ENCODE results near the gene TP53INP2.
"Not testable (repeated sequence)": the region's sequence is repeated elsewhere in the genome, so short reads cannot be mapped to it uniquely, and the experiment has no call there.

The TP53INP2 gene

GRCh38 chr20:34705397-34706301 lies 1.5 kb downstream of the TP53INP2 start:
- no peak for DNase-seq (ENCODE audit: low read depth)

GRCh38 chr20:34706302-34706875 lies 2.2 kb downstream of the TP53INP2 start:
- no peak for DNase-seq (ENCODE audit: low read depth)

GRCh38 chr20:34706912-34707784 lies 3.0 kb downstream of the TP53INP2 start:
- no peak for DNase-seq (ENCODE audit: low read depth)

DNA sequence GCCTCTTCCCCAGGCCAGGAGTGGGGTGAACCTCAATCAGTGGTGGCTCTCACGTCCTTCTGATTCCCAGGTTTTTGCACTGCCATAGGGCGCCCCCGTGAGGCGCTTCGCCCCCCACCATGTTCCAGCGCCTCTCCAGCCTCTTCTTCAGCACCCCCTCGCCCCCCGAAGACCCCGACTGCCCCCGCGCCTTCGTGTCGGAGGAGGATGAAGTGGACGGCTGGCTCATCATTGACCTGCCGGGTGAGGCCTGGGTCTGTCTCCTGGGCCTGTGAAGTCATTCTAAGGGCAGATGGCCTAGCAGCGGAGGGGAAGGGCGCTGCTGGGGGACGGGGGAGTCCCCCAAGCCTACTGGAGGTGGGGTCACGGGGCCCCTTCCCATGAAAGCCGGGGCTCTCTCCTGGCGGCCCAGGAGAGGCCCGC lies 4.5 kb downstream of the TP53INP2 start:
- DNase-seq (ENCODE audit: low read depth): no peak

DNA sequence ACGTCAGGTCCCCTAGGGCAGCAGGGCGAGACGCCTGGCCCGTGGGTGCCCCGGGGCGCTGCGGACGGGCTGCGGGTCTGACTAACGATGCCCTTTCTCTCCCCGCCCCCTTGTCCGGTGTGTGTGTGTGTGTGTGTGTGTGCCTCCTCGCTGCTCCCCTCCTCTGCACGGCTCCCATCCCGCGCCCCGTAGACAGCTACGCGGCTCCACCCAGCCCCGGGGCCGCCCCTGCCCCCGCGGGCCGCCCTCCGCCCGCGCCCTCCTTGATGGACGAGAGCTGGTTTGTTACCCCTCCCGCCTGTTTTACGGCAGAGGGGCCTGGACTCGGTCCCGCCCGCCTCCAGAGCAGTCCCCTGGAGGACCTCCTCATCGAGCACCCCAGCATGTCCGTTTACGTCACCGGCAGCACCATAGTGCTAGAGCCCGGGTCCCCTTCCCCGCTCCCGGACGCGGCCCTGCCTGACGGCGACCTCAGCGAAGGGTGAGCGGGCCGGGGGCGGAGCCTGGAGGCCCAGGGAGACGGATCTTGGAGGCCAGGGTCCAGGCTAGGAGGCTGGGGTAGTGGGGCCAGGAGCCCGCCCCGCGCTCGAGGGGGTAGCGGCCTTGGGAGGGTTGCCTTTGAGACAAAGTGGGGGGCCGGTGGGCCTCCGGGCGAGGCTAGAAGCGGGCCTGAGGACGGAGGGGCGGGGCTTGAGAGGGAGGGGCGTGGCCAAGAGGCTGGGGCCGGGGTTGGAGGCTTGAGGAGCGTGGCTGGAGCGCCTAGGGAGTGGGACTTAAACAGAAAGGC lies 5.1 kb downstream of the TP53INP2 start:
- DNase-seq (ENCODE audit: low read depth): no peak

DNA sequence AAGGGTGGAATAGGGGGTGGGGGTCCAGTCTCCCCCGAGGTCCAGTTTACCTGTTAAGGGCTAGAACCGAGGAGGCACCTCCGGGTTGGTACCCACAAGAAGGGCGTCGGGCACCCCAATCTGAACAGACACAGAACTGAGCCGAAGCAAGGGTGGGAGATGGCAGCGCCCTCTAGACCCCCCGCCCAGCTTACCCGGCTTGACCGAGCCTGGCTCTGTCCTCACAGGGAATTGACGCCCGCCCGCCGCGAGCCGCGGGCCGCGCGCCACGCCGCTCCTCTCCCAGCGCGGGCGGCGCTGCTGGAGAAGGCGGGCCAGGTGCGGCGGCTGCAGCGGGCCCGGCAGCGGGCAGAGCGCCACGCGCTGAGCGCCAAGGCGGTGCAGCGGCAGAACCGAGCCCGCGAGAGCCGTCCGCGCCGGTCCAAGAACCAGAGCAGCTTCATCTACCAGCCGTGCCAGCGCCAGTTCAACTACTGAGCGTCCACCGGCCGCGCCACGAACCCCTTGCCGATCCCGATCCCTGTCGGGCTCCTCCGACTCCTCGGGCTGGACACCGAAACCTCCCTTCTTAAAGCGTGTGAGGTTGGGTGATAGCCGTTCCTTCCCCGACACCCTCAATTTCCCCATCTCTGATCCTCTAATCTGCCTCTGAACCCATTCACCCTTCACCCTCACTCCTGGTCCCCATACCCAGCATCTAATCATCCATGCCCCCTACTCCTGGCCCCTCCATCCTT lies 5.9 kb downstream of the TP53INP2 start:
- no peak for DNase-seq (ENCODE audit: low read depth)

- no peak for DNase-seq (ENCODE audit: low read depth)
Observed at GRCh38 chr20:34710568-34710839, 6.4 kb downstream of the TP53INP2 start.

- DNase-seq (ENCODE audit: low read depth): no peak
Observed at GRCh38 chr20:34710861-34711574, 6.9 kb downstream of the TP53INP2 start.

- no peak for DNase-seq (ENCODE audit: low read depth)
Observed at GRCh38 chr20:34711813-34712430, 7.8 kb downstream of the TP53INP2 start.

- no peak for DNase-seq (ENCODE audit: low read depth)
Observed at GRCh38 chr20:34712525-34713192, 8.5 kb downstream of the TP53INP2 start.

DNA sequence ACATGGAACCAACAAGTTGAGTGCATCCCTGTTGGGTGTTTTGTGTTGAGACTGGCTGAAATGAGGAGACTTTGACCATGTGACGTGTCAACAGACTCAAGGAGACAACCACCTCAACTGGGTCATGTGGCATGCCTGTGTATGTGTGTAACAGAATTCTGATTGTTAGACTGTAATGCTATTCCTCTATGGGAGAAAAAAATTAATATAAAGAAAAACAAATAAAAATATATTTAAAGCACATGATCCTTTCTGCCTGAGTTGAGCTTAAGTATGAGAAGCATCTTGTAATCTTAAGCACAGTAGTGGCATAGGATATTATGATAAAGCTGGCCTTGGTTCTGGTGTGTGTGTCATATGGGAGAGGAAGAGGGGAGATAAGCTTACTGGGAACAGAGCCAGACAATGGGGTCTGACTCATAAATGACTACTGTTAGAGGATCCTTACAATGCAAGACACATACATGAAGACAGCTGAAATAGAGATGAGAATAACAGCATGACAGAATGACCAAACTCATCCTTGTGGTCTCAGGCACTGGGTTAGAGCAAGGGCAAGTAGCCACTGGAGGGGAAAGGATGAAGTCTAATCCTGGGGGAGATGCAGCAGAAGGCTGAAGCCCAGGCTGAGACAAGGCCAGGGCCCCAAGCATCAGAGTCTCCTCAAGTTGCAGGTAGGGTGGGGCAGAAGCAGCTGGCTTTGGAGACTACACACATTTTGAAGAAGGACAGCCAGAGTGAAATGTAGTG lies 9.2 kb downstream of the TP53INP2 start:
- DNase-seq (ENCODE audit: low read depth): peak; percentile 100

DNA sequence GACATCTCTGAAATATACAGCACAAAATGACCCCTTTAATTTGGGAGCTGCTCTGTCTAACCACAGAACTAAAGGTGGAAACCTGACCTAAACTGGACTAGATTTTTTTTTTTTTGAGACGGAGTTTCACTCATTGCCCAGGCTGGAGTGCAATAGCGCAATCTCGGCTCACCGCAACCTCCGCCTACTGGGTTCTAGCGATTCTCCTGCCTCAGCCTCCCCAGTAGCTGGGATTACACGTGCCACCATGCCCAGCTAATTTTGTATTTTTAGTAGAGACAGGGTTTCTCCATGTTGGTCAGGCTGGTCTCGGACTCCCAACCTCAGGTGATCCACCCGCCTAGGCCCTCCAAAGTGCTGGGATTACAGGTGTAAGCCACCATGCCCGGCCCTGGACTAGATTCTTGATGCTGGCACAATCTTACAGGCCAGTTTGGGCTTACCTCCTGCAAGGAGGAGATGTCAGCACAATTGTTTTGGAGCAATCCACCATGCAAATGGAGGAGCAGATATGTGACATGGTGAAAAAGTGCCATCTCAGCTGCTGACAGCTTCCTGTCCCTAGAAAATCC lies 9.9 kb downstream of the TP53INP2 start:
- not testable (repeated sequence) for DNase-seq (ENCODE audit: low read depth)

DNA sequence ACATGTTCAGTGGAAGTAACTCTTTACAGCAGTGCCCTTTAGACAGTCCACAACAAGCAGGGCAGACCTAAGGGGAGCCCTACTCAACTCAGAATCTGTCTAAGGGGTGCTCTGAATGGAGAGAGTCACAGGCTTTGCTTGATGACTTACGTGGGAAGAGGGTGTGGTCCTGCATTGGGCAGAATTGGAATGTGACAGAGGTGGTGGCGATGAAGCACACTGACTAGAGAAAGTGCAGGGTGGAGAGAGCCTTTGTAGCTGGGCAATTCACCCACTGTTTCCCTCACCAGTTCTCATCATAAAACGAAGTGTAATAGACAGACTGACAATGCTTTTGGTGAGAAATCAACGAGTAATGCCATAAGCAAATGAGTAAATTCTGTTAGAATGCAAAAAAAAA lies 11.2 kb downstream of the TP53INP2 start:
- DNase-seq (ENCODE audit: low read depth): no peak

GRCh38 chr20:34716921-34717229 lies 12.7 kb downstream of the TP53INP2 start:
- DNase-seq (ENCODE audit: low read depth): no peak

GRCh38 chr20:34717230-34718095 lies 13.3 kb downstream of the TP53INP2 start:
- no peak for DNase-seq (ENCODE audit: low read depth)

- not testable (repeated sequence) for DNase-seq (ENCODE audit: low read depth)
Observed at GRCh38 chr20:34719242-34720017, 15.3 kb downstream of the TP53INP2 start.

DNA sequence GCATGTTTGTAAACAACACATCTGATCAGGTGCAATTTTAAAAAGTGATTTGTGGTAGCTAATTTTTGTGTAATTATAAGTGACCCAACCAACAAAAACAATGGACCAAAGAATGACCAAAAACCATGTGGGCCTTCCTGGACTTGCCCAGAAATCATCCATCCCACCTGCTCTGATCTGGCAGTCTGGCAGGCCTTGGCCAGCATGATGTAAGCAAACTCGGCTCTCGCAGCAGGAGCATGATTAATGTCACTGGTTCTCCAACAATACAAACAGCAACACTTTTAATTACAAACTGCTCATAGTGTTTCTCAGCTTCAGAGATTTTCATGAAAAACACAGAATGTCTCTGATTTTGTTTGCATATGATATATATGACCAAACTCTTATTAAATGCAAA lies 16.1 kb downstream of the TP53INP2 start:
- no peak for DNase-seq (ENCODE audit: low read depth)
